Tibial artery (tissue), 4 donors: ENCODE results near the gene ABITRAM.
"Not testable (repeated sequence)": the region's sequence is repeated elsewhere in the genome, so short reads cannot be mapped to it uniquely, and the experiment has no call there.

ENCODE experiments used
- DNase-seq, 2 donors: peaks; one replicate each; pipeline ENCODE4 v3.0.0-alpha.2; 2019
- H3K27ac ChIP-seq, 2 donors: fragments of 200-600 bp; sonication (generic) in 1 of 2; 1 replicate in 1 of 2; 2 replicates in 1 of 2; pipeline ENCODE4 v1.5.1; 2018 to 2019; ENCODE audit warnings: mild to moderate bottlenecking in 1 of 2
- H3K27me3 ChIP-seq, 2 donors: fragments of 200-600 bp; sonication (generic) in 1 of 2; one replicate each; pipeline versions ENCODE4 v1.5.1 to v1.6.0; 2016 to 2019
- H3K36me3 ChIP-seq, 3 donors: fragments of 200-600 bp; sonication (generic) in 2 of 3; one replicate each; pipeline ENCODE4 v1.5.1; 2016 to 2019; ENCODE audit warnings: mild to moderate bottlenecking in 2 of 3
- H3K4me1 ChIP-seq, 4 donors: fragments of 200-600 bp; sonication (generic) in 2 of 4; 1 replicate in 3 of 4; 2 replicates in 1 of 4; pipeline ENCODE4 v1.5.1; 2016 to 2019
- H3K4me3 ChIP-seq, 2 donors: fragments of 200-600 bp; sonication (generic) in 1 of 2; 1 replicate in 1 of 2; 2 replicates in 1 of 2; pipeline ENCODE4 v1.5.1; 2018 to 2019; ENCODE audit warnings: mild to moderate bottlenecking in 2 of 2
- H3K9me3 ChIP-seq, 3 donors: fragments of 200-600 bp; sonication (generic) in 1 of 3; one replicate each; pipeline ENCODE4 v1.5.1; 2016 to 2019
- intact Hi-C: fragments of 100-400 bp; cut with DNase I; formaldehyde crosslinking; loops from one replicate; pipeline ENCODE4 v1.15.0; 2023; ENCODE audit warnings: low total_unique reads
- TF ChIP-seq, protein P1 (sequence below), 2 experiments: fragments of 200-600 bp in 1 of 2; fragments of 450-650 bp in 1 of 2; IDR thresholded peaks; one replicate each; pipeline ENCODE4 v1.5.1; 2017 to 2019; ENCODE audit warnings: antibody characterized with exemption in 2 of 2, mild to moderate bottlenecking in 1 of 2, moderate library complexity in 1 of 2

The ABITRAM gene, protein sequence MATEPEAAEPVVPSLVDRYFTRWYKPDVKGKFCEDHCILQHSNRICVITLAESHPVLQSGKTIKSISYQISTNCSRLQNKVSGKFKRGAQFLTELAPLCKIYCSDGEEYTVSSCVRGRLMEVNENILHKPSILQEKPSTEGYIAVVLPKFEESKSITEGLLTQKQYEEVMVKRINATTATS

DNA sequence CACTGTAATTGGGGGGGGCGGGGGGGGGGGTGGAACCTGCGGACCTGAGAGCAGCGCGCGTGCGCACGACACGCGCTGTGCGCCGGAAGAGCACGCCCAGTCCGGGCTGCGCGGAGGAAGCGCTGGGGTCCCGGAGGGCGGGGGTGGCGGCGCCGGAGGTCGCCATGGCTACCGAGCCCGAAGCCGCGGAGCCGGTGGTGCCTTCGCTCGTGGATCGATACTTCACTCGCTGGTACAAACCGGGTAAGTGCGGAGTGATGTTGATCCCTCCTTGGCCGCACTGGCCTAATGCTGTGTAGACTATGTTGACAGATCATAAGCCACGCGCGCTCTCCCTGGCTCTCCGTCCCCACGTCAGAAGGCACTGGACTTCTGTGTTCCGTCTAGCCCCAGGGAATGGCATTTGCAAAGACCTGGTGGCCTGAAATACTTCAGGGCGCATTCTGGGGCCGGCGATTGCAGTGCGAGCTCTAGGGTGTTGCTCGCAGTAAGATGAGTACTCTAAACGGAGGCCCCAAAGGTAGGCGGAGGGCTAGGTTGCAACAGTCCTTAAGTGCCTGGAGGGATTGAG, at the start of gene ABITRAM:
Gene ABITRAM, plus strand, starts transcription at position 78 of the 571 bp plus-strand sequence. Its CDS starts 87 bp downstream, at position 165.
- peaks cover 0 to 25% (median 18%) of the 10 kb centered on the region in 4 donors for H3K4me1 ChIP-seq
- no peaks in the 10 kb centered on the region for H3K9me3 ChIP-seq
- TF ChIP-seq, protein P1, sequence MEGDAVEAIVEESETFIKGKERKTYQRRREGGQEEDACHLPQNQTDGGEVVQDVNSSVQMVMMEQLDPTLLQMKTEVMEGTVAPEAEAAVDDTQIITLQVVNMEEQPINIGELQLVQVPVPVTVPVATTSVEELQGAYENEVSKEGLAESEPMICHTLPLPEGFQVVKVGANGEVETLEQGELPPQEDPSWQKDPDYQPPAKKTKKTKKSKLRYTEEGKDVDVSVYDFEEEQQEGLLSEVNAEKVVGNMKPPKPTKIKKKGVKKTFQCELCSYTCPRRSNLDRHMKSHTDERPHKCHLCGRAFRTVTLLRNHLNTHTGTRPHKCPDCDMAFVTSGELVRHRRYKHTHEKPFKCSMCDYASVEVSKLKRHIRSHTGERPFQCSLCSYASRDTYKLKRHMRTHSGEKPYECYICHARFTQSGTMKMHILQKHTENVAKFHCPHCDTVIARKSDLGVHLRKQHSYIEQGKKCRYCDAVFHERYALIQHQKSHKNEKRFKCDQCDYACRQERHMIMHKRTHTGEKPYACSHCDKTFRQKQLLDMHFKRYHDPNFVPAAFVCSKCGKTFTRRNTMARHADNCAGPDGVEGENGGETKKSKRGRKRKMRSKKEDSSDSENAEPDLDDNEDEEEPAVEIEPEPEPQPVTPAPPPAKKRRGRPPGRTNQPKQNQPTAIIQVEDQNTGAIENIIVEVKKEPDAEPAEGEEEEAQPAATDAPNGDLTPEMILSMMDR (IDR thresholded peaks at IDR 0.05), result no peak
- DNase-seq, result peak; percentile 54 to 83
- no peaks in the 10 kb centered on the region for H3K27me3 ChIP-seq
- intact Hi-C loops, result loop anchor here (10.0 kb wide), 2 partner anchors 80 to 180 kb away; partner anchors contain the start of genes CTNNAL1 and TMEM245
- H3K4me3 ChIP-seq, result peak within 1 kb of the TSS; percentile 71 to 76
- H3K36me3 ChIP-seq, result peaks cover 6 to 14% (median 7%) of the 10 kb centered on the region in 3 donors
- peak within 1 kb of the TSS; percentile 83 to 86 for H3K27ac ChIP-seq

DNA sequence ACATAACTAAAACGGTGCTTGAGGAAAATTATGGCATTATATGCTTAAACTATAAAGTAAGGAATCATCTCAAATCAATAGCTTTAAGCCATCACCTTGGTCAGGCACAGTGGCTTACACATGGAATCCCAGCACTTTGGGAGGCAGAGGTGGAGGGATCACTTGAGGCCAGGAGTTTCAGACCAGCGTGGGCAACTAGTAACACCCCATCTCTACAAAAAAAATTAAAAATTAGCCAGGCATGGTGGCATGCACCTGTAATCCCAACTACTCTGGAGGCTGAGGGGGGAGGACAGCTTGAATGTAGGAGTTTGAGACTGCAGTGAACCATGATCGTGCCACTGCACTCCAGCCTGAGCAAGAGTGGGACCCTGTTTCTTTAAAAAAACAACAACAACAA, 49.5 kb upstream of the ABITRAM start:
- H3K36me3 ChIP-seq, result peaks cover 48 to 78% (median 58%) of the 10 kb centered on the region in 3 donors
- H3K27me3 ChIP-seq, result no peaks in the 10 kb centered on the region
- intact Hi-C loops, result no loop called here
- H3K9me3 ChIP-seq, result no peaks in the 10 kb centered on the region
- no peak overlapping the region for H3K4me3 ChIP-seq
- H3K27ac ChIP-seq, result no peak overlapping the region
- TF ChIP-seq, protein P1 (IDR thresholded peaks at IDR 0.05), result no peak
- no peak for DNase-seq
- H3K4me1 ChIP-seq, result no peaks in the 10 kb centered on the region

DNA sequence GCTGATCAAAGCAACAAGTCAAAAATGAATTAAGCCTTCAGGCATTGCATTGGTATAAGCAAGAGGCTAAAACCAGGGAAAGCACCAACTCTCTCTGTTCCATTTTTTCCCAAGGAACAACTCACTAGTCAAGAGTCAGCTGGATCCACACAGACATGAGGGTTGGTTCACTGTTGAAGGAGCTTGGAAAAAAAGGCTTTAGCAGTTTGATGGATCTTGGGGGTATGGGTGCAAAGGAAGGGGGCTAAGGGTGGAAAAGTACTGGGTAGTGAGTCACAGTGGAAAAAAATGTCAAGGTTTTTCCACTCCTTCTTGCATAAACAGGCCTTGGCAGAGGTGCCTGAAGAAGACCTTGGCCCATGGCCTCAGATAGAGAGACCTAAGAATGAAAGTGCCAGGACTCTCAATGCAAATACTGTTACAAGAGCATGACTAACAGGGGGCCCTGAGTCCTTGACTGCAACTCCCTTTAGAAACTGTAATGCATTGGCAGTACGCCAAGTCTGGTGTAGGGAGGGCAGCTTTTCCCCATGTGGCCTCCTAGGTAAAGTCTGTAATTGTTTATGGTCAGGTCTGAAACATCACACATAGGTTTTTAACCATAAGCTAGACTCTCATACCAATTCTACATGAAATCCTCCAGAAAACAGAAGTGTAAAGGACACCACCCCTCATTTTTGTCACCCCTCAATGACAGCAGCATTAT, 48.4 kb upstream of the ABITRAM start:
- no peaks in the 10 kb centered on the region for H3K9me3 ChIP-seq
- intact Hi-C loops, result no loop called here
- TF ChIP-seq, protein P1 (IDR thresholded peaks at IDR 0.05), result no peak
- no peak for DNase-seq
- no peak overlapping the region for H3K4me3 ChIP-seq
- H3K27ac ChIP-seq, result no peak overlapping the region
- H3K36me3 ChIP-seq, result peaks cover 48 to 78% (median 53%) of the 10 kb centered on the region in 3 donors
- H3K4me1 ChIP-seq, result no peaks in the 10 kb centered on the region
- H3K27me3 ChIP-seq, result no peaks in the 10 kb centered on the region

DNA sequence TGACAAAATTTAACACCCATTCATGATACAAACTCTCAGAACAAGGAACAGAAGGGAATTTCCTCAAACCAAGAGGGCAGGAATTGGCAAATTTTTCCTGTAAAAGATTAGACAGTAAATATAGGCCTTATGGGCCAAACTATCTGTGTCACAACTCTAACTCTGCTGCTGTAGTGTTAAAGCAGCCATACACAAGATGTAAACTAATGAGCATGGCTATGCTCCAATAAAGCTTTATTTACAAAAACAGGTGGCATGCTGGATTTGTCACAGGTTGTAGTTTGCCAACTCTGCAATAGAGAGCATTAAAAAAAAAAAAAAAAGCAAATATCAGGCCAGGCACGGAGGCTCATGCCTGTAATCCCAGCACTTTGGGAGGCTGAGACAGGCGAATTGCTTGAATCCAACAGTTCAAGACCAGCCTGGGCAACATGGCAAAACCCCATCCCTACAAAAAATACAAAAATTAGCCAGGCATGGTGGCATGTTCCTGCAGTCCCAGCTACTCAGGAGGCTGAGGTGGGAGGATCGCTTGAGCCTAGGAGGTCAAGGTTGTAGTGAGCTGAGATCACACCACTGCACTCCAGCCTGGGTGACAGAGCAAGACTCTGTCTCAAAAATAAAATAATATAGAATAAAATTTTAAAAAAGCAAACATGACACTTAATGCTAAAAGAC, 47.5 kb upstream of the ABITRAM start:
- H3K36me3 ChIP-seq, result peaks cover 48 to 79% (median 55%) of the 10 kb centered on the region in 3 donors
- intact Hi-C loops, DNase-seq: not testable (repeated sequence)

DNA sequence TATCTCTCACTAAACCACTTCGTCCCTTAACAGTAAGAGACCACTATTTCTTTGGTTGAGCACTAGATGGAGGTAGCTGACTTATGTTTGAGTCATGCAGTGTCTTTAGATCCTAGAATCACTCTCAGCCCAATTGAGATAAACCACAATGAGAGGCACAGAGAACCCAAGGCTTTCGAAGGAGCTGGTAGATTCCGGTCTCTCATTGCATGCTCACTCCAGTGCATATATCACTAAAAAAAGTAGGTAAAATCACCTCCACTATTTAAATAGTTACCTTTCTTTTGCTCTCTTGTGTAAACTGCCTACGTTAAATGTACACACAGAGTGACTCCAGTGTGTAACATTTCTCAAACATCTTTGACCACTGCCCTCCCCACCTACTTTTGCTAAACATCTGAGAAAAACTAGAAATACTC, 44.5 kb upstream of the ABITRAM start:
- H3K36me3 ChIP-seq, result peaks cover 60 to 88% (median 63%) of the 10 kb centered on the region in 3 donors
- no peaks in the 10 kb centered on the region for H3K4me1 ChIP-seq
- intact Hi-C loops, result no loop called here
- H3K27ac ChIP-seq, result no peak overlapping the region
- TF ChIP-seq, protein P1 (IDR thresholded peaks at IDR 0.05), result no peak
- H3K27me3 ChIP-seq, result no peaks in the 10 kb centered on the region
- no peaks in the 10 kb centered on the region for H3K9me3 ChIP-seq
- no peak for DNase-seq
- no peak overlapping the region for H3K4me3 ChIP-seq

More for the DNA sequence above, 47.5 kb upstream of the ABITRAM start:
- H3K4me3 ChIP-seq, H3K27ac ChIP-seq, H3K4me1 ChIP-seq, H3K27me3 ChIP-seq, H3K9me3 ChIP-seq: not testable (repeated sequence)
